Endothelial cell of umbilical vein (primary cell): ENCODE results near the gene INSM2. TPM values are rescaled to one million over a fixed set of nuclear protein-coding genes. Genes with fewer than 3 reads are reported as not detected.

Experiments
- BruUV-seq: library from RNA; stranded (reverse); fragments of 400-500 nt; replicated peaks from 2 replicates; lab custom pipeline; 2021; lab: Mats Ljungman, UMichigan
- CTCF ChIA-PET: fragments of 300-600, 350-600 bp; sonication (Branson Sonifier 250); formaldehyde crosslinking; loops from one replicate; lab custom pipeline; 2021; ENCODE audit warnings: antibody characterized with exemption, inconsistent platforms; lab: Charles Lee
- POLR2A ChIA-PET: fragments of 300-600, 350-600 bp; sonication (Branson Sonifier 250); formaldehyde crosslinking; loops from one replicate; lab custom pipeline; 2021; ENCODE audit warnings: antibody characterized with exemption, inconsistent platforms; lab: Charles Lee
- DNase-seq: peaks from one replicate; pipeline ENCODE4 v3.0.0-alpha.2; 2011; ENCODE audit warnings: low read depth, low spot score
- FAIRE-seq: peaks from 2 replicates; lab custom pipeline; 2011; peaks lifted over from hg19 to GRCh38; lab: Jason Lieb, UNC
- H2AFZ ChIP-seq: 2 replicates; pipeline ENCODE4 v1.6.0; 2012; ENCODE audit warnings: low read depth, low read length, control low read depth, inconsistent platforms
- H3K27ac ChIP-seq: 2 replicates; pipeline ENCODE4 v1.5.1; 2011; ENCODE audit warnings: low read depth, mild to moderate bottlenecking, control low read depth, low read length, moderate library complexity; ENCODE audit not compliant: insufficient read depth
- H3K27me3 ChIP-seq, 2 experiments: 2 replicates each; pipeline versions ENCODE4 v1.6.0 to v1.6.1; 2011; ENCODE audit warnings: low read length in 2 of 2, mixed read lengths in 1 of 2; ENCODE audit not compliant: control insufficient read depth in 2 of 2, insufficient read depth in 2 of 2
- H3K36me3 ChIP-seq, 2 experiments: 2 replicates in 1 of 2; 3 replicates in 1 of 2; pipeline ENCODE4 v1.5.1; 2011; ENCODE audit warnings: low read length in 2 of 2, mild to moderate bottlenecking in 1 of 2, moderate library complexity in 1 of 2; ENCODE audit not compliant: control insufficient read depth in 2 of 2, insufficient read depth in 2 of 2; ENCODE audit errors: extremely low read depth in 1 of 2
- H3K4me1 ChIP-seq: 3 replicates; pipeline ENCODE4 v1.5.1; 2011; ENCODE audit warnings: mild to moderate bottlenecking, low read length; ENCODE audit not compliant: control insufficient read depth, insufficient read depth; ENCODE audit errors: extremely low read depth
- H3K4me2 ChIP-seq: 2 replicates; pipeline ENCODE4 v1.6.1; 2011; ENCODE audit warnings: low read length, control low read depth, mixed read lengths; ENCODE audit not compliant: insufficient read depth
- H3K4me3 ChIP-seq, 3 experiments: fragments of 200-600 bp in 1 of 3; sonication (generic), shearing (Covaris generic) in 1 of 3; replicated peaks in 1 of 3; 2 replicates each; pipeline ENCODE4 v1.5.1; 2011 to 2016; ENCODE audit warnings: control low read depth in 3 of 3, low read length in 3 of 3, mild to moderate bottlenecking in 2 of 3, inconsistent platforms in 1 of 3, low read depth in 1 of 3, moderate library complexity in 1 of 3; ENCODE audit not compliant: insufficient read depth in 1 of 3
- H3K79me2 ChIP-seq: 2 replicates; pipeline ENCODE4 v1.6.0; 2012; ENCODE audit warnings: low read length, inconsistent platforms; ENCODE audit not compliant: control insufficient read depth, insufficient read depth
- H3K9ac ChIP-seq: replicated peaks from 2 replicates; pipeline ENCODE3; 2011; ENCODE audit warnings: low read length, control low read depth; ENCODE audit not compliant: insufficient read depth; ENCODE audit errors: extremely low read depth
- H3K9me1 ChIP-seq: replicated peaks from 3 replicates; pipeline ENCODE4 v1.6.0; 2011; ENCODE audit warnings: mild to moderate bottlenecking, low read length; ENCODE audit not compliant: control insufficient read depth, insufficient read depth; ENCODE audit errors: extremely low read depth
- H3K9me3 ChIP-seq: replicated peaks from 2 replicates; pipeline ENCODE4 v1.5.1; 2012; ENCODE audit warnings: low read length, inconsistent platforms; ENCODE audit not compliant: control insufficient read depth, insufficient read depth
- H4K20me1 ChIP-seq: replicated peaks from 2 replicates; pipeline ENCODE3; 2011; ENCODE audit warnings: mild to moderate bottlenecking, low read length; ENCODE audit not compliant: control insufficient read depth, insufficient read depth; ENCODE audit errors: extremely low read depth
- EZH2 ChIP-seq: IDR thresholded peaks from 2 replicates; pipeline ENCODE4 v1.6.1; 2012; ENCODE audit warnings: borderline replicate concordance, low read depth, mild to moderate bottlenecking, moderate library complexity, low read length, inconsistent platforms; ENCODE audit not compliant: severe bottlenecking
- FOS ChIP-seq: IDR thresholded peaks from 2 replicates; pipeline ENCODE4 v1.6.1; 2011; ENCODE audit warnings: mild to moderate bottlenecking, low read length, moderate library complexity, borderline replicate concordance; ENCODE audit not compliant: insufficient read depth
- GATA2 ChIP-seq: IDR thresholded peaks from 2 replicates; pipeline ENCODE4 v1.7.0; 2011; ENCODE audit warnings: low read depth, mild to moderate bottlenecking, moderate library complexity, mixed read lengths, low read length; ENCODE audit not compliant: insufficient read length, insufficient read depth
- JUN ChIP-seq: IDR thresholded peaks from 2 replicates; pipeline ENCODE4 v1.6.1; 2011; ENCODE audit warnings: borderline replicate concordance, low read depth; ENCODE audit not compliant: insufficient read length, insufficient read depth
- MAX ChIP-seq: IDR thresholded peaks from 2 replicates; pipeline ENCODE4 v1.6.1; 2011; ENCODE audit not compliant: insufficient read depth, insufficient read length
- MYC ChIP-seq: IDR thresholded peaks from one replicate; pipeline ENCODE4 v1.6.1; 2011; ENCODE audit warnings: mild to moderate bottlenecking, low read depth, low read length
- POLR2A ChIP-seq: IDR thresholded peaks from 2 replicates; pipeline ENCODE4 v1.6.1; 2012; ENCODE audit warnings: low read depth, mild to moderate bottlenecking, control low read depth, low read length
- POLR2AphosphoS5 ChIP-seq: IDR thresholded peaks from 2 replicates; pipeline ENCODE4 v1.6.1; 2012; ENCODE audit warnings: low read depth, mild to moderate bottlenecking, control low read depth, low read length, moderate library complexity; ENCODE audit not compliant: insufficient read depth
- dilution Hi-C: fragments of 300-500 bp; cut with MboI; formaldehyde crosslinking; loops from one replicate; pipeline ENCODE4 v1.15.0; 2019; ENCODE audit warnings: low sequenced_read_pairs; ENCODE audit not compliant: extremely low pct_ligation_motif_present
- intact Hi-C: fragments of 100-400 bp; cut with micrococcal nuclease; formaldehyde crosslinking; loops from one replicate; pipeline ENCODE4 v1.10.0; 2022
- polyA plus RNA-seq, 4 experiments: library from polyadenylated mRNA; depleted of rRNA in 3 of 4; stranded (reverse) in 3 of 4; unstranded in 1 of 4; fragments of >200 nt; gene quantifications; 2 replicates each; pipeline versions ENCODE4 v1.2.1 to v1.2.3, GENCODE V29; 2011 to 2012; ENCODE audit warnings: missing spikeins in 1 of 4
- total RNA-seq: library from RNA; stranded (reverse); gene quantifications from 2 replicates; pipeline ENCODE4 v1.2.3, GENCODE V29; 2021
- TF ChIP-seq, protein P1 (sequence below), 2 donors: IDR thresholded peaks; 1 replicate in 1 of 2; 2 replicates in 1 of 2; pipeline ENCODE4 v1.5.1; 2011; ENCODE audit warnings: low read length in 2 of 2, mild to moderate bottlenecking in 2 of 2, moderate library complexity in 2 of 2, control low read depth in 1 of 2, inconsistent platforms in 1 of 2, low read depth in 1 of 2; ENCODE audit not compliant: insufficient read depth in 1 of 2; ENCODE audit errors: extremely low read depth in 1 of 2

The INSM2 gene
- total and polyA plus RNA-seq, 2 donors (not counting 3 experiments of a cell fraction or from before 2014, with no cell fraction given): not detected

- dilution Hi-C loops (no loop called here), intact Hi-C loops (no loop called here)
- H3K27ac ChIP-seq: no peak overlapping the region
- FAIRE-seq: peak; percentile 26
- no peaks in the 10 kb centered on the region for H3K9me1 ChIP-seq
- H3K4me2 ChIP-seq: no peak overlapping the region
- H3K36me3 ChIP-seq: no peaks in the 10 kb centered on the region
- peaks cover 0 to 2% of the 10 kb centered on the region in 2 experiments for H3K27me3 ChIP-seq
- H3K9me3 ChIP-seq: no peaks in the 10 kb centered on the region
- ChIA-PET CTCF (interaction anchor here (0.7 to 1.0 kb wide), 2 partner anchors 18 to 35 kb away, joined by 3 read pairs; no protein-coding TSS in a partner anchor), POLR2A (no interaction called here)
- no peak overlapping the region for H3K9ac ChIP-seq
- H4K20me1 ChIP-seq: no peaks in the 10 kb centered on the region
- no peaks in the 10 kb centered on the region for H3K79me2 ChIP-seq
- no peak for TF ChIP-seq GATA2
- TF ChIP-seq EZH2: no peak
- TF ChIP-seq, protein P1, sequence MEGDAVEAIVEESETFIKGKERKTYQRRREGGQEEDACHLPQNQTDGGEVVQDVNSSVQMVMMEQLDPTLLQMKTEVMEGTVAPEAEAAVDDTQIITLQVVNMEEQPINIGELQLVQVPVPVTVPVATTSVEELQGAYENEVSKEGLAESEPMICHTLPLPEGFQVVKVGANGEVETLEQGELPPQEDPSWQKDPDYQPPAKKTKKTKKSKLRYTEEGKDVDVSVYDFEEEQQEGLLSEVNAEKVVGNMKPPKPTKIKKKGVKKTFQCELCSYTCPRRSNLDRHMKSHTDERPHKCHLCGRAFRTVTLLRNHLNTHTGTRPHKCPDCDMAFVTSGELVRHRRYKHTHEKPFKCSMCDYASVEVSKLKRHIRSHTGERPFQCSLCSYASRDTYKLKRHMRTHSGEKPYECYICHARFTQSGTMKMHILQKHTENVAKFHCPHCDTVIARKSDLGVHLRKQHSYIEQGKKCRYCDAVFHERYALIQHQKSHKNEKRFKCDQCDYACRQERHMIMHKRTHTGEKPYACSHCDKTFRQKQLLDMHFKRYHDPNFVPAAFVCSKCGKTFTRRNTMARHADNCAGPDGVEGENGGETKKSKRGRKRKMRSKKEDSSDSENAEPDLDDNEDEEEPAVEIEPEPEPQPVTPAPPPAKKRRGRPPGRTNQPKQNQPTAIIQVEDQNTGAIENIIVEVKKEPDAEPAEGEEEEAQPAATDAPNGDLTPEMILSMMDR (IDR thresholded peaks at IDR 0.05; ENCODE audit: extremely low read depth in 1 of 2, insufficient read depth in 1 of 2, low read depth in 1 of 2, low read length in 2 of 2): no peak
- no peak overlapping the region for H3K4me3 ChIP-seq
- BruUV-seq: no TSS peak
- no peak overlapping the region for H2AFZ ChIP-seq
- no peak for DNase-seq
- H3K4me1 ChIP-seq: peaks cover 16% of the 10 kb centered on the region
Observed at GRCh38 chr14:35509846-35510245, 24.1 kb upstream of the INSM2 start.

DNA sequence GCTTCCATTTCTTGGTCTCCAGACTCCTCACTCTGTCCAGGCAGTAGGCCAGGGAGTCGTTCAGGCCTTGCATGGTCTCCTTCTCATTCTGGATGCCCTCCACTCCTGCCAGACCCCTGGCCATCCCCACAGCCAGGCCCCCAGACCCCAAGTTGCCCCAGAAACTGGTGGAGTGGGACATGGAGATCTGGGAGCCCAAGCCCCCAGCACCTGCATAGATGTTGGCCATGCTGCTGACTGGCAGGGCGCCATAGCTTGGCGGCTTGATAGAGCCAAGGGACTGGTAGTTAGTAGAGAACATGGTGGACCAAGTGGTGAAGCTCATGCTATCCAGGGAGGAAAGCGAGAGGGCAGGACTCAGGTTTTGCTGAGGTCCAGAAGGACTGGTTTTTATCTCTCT is 21.2 kb upstream of the INSM2 start:
- Histone ChIP-seq H3K4me3 (no peak overlapping the region), H3K27me3 (peaks cover 0 to 2% of the 10 kb centered on the region in 2 experiments), H3K9ac (no peak overlapping the region), H3K79me2 (no peaks in the 10 kb centered on the region), H3K9me3 (no peaks in the 10 kb centered on the region), H3K4me2 (no peak overlapping the region), H4K20me1 (no peaks in the 10 kb centered on the region), H3K4me1 (no peaks in the 10 kb centered on the region), H3K27ac (no peak overlapping the region), H2AFZ (no peak overlapping the region), H3K36me3 (no peaks in the 10 kb centered on the region), H3K9me1 (no peaks in the 10 kb centered on the region)
- ChIA-PET POLR2A (no interaction called here), CTCF (interaction anchor here (1.1 kb wide), 1 partner anchor 31 kb away, joined by 3 read pairs; no protein-coding TSS in a partner anchor)
- dilution Hi-C loops (no loop called here), intact Hi-C loops (no loop called here)
- no peak for DNase-seq
- BruUV-seq: no TSS peak
- no peak for FAIRE-seq
- TF ChIP-seq, protein P1 (IDR thresholded peaks at IDR 0.05; ENCODE audit: extremely low read depth in 1 of 2, insufficient read depth in 1 of 2, low read depth in 1 of 2, low read length in 2 of 2): no peak
- TF ChIP-seq POLR2AphosphoS5: no peak
- TF ChIP-seq MYC: no peak
- TF ChIP-seq JUN: no peak
- TF ChIP-seq EZH2: no peak
- TF ChIP-seq POLR2A: no peak
- TF ChIP-seq MAX: no peak
- TF ChIP-seq FOS: no peak
- no peak for TF ChIP-seq GATA2
